Renal pelvis (tissue), 4 donors: ENCODE data around the gene PCDHA1. TPM values are rescaled to one million over a fixed set of nuclear protein-coding genes. Genes with fewer than 3 reads are reported as not detected.

Source experiments
- DNase-seq: peaks from one replicate; pipeline ENCODE4 v3.0.0-alpha.2; 2013
- polyA plus RNA-seq, 3 donors: library from polyadenylated mRNA; unstranded; fragments of 120-200 nt; gene quantifications; one replicate each; pipeline ENCODE4 v1.2.1, GENCODE V29; 2013; ENCODE audit not compliant: insufficient read length in 3 of 3

PCDHA1 gene
- polyA plus RNA-seq, 3 donors, result 0.15 TPM; not detected in 2

DNA sequence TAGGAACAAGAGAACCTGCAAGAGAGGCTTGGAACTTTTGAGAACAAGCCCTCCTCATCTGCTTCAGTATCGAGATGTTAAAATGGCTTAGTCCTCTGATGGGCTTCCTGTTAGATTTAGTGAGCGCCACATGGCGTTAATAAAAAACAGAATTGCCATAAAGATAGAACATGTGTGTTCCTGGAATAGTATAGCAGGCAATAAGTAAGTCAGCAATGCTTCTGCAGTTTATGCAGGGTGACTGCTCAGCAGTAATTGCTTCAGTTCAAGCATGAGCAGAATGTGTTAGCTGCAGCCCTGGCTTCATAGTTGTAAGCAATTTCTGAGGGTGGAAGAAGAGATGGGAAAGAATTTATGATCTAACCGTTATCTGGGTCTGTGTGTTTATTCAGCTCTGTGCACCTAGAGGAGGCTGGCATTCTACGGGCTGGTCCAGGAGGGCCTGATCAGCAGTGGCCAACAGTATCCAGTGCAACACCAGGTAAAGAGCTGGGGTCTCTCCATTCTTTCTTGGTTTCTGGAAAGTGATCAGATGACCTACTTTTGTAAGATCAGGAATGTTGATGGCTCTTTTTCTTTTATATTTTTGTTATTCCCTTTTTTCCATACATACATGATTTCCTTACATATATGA is 196.3 kb downstream of the PCDHA1 start:
- no peak for DNase-seq

- DNase-seq, result no peak
Observed at GRCh38 chr5:140986117-140986521, 200.2 kb downstream of the PCDHA1 start.

DNA sequence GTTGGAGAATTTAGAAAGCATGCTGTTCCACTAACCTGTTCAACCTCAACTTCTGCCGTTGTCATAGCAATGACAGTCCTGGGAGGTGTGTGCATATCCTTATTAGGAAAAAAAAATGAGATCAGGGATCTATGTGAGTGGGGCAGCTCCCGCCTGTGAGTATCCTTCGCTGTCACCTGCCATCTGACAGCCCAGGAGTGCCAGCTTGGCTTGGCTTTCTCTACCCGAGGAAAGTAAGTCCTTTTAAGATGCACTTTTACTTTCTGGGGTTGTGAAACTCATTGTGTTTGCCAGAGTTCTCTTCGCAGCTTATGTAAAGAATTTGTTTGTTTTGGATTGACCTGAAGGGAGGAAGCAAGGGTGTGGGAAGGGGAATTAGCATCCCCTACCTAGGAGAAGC is 202.2 kb downstream of the PCDHA1 start:
- DNase-seq, result no peak

- DNase-seq, result no peak
Observed at GRCh38 chr5:140988608-140989007, 202.7 kb downstream of the PCDHA1 start.

- DNase-seq, result no peak
Observed at GRCh38 chr5:140989254-140990020, 203.5 kb downstream of the PCDHA1 start.

DNA sequence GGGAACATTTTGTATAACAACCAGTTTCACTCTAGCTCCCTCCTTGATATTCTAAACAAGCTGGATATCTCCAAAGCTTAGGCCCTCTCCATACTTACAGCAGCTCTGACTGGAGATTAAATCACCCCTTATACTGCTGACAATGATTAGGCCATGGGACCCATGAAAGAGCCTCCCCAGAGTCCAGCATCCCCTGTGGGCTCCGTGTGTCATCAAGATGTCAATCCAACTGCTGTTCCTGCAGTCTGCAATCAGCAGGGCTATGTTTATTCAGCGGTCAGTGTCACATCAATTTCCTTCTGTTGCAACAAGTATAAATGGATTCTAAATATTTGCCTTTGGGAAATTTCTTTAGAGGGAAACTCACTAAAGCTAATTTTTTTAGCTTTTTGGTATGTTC is 206.9 kb downstream of the PCDHA1 start:
- DNase-seq, result no peak

- no peak for DNase-seq
Observed at GRCh38 chr5:140996060-140996459, 210.1 kb downstream of the PCDHA1 start.

- DNase-seq, result no peak
Observed at GRCh38 chr5:140998921-140999410, 213.0 kb downstream of the PCDHA1 start.

GRCh38 chr5:141001446-141001843 is 215.5 kb downstream of the PCDHA1 start:
- peak; percentile 1 for DNase-seq

DNA sequence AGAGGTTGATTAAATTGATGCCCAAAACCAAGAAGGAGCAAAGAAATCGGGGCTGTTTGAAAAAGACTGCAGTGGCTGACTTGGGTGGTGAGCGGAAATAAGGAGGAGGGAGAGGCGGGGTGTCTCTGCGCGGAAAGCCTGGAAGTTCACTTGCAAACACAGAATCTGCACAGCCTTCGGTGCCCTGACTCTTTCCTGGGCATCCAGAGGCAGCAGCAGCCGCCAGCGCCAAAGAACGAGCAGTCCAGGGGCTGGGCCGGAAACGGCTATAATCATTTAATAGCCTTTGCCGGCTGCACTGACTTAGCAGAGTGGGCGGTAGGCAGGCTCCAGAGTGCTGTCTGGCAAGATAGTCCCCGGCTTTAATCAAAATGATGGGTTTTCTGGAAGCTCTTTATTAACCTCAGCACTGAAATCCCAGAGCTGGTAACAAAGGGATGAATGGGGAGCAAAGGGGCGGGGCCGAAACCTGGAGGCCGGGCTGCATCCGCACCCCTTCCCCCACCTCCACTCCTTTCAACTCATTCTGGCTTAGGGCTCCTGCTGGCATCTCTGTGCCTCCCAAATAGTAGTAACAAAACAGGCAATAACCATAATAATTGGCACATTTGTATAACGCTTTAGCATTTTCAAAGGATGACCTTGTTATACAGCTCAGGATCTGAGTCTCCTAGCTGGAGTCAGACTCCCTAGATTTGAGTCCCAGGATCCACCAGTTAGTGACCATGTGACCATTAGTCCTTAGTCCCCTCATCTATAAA is 216.1 kb downstream of the PCDHA1 start:
- DNase-seq, result peak; percentile 14

DNA sequence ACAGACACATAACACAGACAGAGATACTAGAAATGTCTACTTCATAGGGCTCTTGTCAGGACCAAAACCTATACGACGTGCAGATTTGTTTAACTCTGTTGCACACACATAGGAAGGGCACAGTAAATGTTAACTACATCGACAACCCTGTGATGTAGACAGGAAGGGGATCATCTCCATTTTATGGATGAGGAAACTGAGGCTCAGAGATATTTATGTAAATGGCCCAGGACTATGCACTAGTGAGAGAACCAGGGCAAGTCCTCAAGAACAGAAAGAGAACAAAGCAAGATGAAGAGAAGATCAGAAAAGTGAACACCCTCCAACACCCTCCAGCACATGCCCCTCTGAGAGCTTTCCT is 216.6 kb downstream of the PCDHA1 start:
- DNase-seq, result no peak

DNA sequence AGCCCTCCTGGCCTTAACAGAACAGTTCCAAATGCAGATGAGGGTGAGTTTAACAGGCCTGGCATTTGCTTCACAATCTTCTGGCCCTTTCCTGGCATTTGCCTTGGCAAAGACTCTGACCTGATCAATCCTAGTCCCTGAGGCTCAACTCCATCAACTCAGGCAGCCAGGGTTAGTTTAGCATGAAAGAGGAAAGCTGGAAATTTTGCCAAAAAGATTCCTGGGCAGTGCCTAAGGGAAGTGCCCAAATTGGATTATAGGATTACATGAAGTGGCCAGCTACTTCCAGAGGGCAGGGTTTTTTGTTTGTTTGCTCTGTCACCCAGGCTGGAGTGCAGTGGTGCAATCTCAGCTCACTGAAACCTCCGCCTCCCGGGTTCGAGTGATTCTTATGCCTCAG is 217.1 kb downstream of the PCDHA1 start:
- no peak for DNase-seq

- no peak for DNase-seq
Observed at GRCh38 chr5:141003791-141004611, 218.1 kb downstream of the PCDHA1 start.

DNA sequence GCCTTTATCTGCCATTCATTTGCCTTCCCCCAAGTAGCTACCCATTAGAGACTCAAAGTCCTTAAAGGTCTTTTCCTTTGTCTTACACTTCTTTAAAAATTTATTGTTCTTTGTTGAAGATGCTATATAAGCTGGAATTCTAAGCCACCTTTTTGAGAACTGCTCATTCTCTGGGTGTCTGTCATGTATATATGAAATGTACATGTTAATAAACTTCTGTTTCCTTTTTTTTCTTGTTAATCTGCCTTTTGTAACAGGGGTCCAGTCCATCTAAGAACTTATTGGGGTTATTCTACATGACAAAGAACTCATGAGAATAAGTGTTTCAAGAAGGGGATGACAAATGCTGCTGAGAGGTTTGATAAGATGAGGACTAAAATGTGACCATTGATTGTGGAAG is 221.9 kb downstream of the PCDHA1 start:
- no peak for DNase-seq

DNA sequence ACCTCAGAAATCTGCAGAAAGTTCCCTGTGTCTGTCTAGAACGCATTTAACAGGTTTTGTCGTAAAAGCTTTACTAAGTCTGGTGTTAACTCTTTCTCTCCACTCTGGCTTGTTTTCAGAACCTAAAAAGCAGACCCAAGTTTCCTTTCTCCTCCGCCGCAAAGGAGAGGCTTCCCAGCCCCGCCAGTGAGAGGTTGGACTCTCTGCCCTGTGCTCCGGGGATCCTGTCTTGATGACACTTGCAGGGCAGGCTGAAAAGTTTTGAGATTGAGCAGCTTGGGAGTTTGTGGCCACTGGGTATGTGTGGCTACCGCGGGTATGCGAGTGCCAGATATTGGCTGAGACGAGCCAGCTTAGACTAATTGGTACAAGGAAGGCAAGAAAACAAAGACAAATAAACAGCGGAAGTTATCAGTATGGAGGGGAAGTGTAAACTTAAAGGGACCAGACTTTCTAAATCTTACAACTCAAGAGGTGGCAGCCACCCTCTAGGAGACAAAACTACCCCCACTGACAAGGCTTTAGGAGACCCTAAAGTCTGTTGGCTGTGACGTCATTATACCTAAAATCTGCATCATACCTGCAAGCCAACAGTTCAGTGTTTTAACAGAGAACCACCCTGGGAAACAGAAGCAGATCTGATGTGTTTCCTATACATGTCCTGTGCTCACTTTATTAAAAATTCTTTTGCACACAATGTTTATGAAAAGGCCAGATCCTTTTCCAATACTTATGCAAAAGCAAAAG is 224.3 kb downstream of the PCDHA1 start:
- DNase-seq, result no peak

- no peak for DNase-seq
Observed at GRCh38 chr5:141017943-141018342, 232.0 kb downstream of the PCDHA1 start.

DNA sequence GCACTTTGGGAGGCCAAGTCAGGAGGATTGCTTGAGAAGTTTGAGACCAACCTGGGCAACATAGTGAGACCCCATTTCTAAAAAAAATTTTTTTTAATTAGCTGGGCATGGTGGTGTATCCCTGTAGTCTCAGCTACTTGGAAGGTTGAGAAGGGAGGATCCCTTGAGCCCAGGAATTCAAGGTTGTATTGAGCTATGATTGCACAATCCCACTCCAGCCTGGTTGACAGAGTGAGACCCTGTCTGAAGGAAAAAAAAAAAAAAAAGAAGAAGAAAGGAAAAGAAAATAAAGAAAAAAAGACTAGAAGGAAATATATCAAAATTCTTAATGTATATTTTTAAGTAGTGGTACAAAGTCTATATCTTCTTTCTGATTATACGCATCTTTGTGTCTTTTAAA is 236.4 kb downstream of the PCDHA1 start:
- no peak for DNase-seq

- DNase-seq, result no peak
Observed at GRCh38 chr5:141031006-141031405, 245.1 kb downstream of the PCDHA1 start.

- no peak for DNase-seq
Observed at GRCh38 chr5:141032626-141033025, 246.7 kb downstream of the PCDHA1 start.

DNA sequence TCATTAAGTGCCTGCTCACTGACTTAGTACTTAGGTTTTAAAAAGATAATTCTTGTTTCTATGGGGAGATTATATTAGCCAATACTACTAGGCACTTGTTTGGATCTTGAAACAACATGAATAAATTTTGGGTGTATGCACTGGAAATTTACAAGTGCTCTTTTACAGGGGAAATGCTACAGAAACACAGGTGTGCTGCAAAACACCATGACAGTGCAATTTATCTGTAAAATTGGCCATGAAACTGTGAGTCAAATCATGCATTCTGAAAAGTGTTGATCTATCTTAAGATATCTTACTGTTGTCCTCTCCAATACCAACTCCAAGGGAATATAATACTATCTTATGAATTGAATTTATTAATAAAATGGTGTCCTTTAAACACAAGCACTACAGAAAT is 253.1 kb downstream of the PCDHA1 start:
- DNase-seq, result no peak

DNA sequence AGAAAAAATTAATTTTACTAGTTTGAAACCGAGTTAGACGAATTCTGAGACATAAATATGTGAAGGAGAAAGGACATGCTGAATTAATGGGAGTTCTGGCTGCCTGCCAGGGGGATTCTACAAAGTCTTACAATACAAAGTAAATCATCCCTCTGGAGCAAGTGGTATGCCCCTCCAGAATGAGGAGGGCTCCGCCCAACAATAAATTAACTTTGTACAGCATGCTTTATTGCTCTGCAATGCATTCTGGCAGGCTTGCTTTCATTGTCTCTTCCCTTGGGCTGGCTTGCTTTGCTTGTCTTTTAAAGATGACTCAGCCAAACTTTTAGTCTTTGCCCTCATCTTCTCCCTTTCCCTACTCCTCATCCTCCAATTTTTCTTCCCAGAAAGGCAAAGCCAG is 253.6 kb downstream of the PCDHA1 start:
- DNase-seq, result no peak
